ENCODE results near the gene PPP2R2D. TPM values are rescaled to one million over a fixed set of nuclear protein-coding genes. Genes with fewer than 3 reads are reported as not detected.

Gene PPP2R2D
- total RNA-seq, 6 experiments from 2014 or later = 10.9 to 16.6 (median 14.3) TPM

- H3K27ac ChIP-seq = no peak overlapping the region
- WGBS (ENCODE audit: insufficient coverage, low coverage, low lambda C conversion rate, missing lambda C conversion rate) = 100% methylated on average over 4 of the region's 20 CpGs
- no peaks in the 10 kb centered on the region for H3K9me3 ChIP-seq
- H3K4me1 ChIP-seq = no peaks in the 10 kb centered on the region
- no peak overlapping the region for H3K4me3 ChIP-seq
- no peaks in the 10 kb centered on the region for H3K27me3 ChIP-seq
- TF ChIP-seq POLR2A (IDR thresholded peaks at IDR 0.05) = no peak
- TF ChIP-seq, protein P1, sequence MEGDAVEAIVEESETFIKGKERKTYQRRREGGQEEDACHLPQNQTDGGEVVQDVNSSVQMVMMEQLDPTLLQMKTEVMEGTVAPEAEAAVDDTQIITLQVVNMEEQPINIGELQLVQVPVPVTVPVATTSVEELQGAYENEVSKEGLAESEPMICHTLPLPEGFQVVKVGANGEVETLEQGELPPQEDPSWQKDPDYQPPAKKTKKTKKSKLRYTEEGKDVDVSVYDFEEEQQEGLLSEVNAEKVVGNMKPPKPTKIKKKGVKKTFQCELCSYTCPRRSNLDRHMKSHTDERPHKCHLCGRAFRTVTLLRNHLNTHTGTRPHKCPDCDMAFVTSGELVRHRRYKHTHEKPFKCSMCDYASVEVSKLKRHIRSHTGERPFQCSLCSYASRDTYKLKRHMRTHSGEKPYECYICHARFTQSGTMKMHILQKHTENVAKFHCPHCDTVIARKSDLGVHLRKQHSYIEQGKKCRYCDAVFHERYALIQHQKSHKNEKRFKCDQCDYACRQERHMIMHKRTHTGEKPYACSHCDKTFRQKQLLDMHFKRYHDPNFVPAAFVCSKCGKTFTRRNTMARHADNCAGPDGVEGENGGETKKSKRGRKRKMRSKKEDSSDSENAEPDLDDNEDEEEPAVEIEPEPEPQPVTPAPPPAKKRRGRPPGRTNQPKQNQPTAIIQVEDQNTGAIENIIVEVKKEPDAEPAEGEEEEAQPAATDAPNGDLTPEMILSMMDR (IDR thresholded peaks at IDR 0.05) = no peak
- H3K36me3 ChIP-seq = peaks cover 0 to 15% (median 7%) of the 10 kb centered on the region in 4 donors
- ATAC-seq = no peak
- intact Hi-C loops (cut with DNase I) = no loop called here
- no peak for DNase-seq
Measured at GRCh38 chr10:131963350-131963749, 62.5 kb downstream of the PPP2R2D start.

- no peak overlapping the region for H3K27ac ChIP-seq
- H3K27me3 ChIP-seq = no peaks in the 10 kb centered on the region
- H3K9me3 ChIP-seq = no peaks in the 10 kb centered on the region
- TF ChIP-seq, protein P1 (IDR thresholded peaks at IDR 0.05) = no peak
- no peak for TF ChIP-seq POLR2A (IDR thresholded peaks at IDR 0.05)
- H3K4me1 ChIP-seq = no peaks in the 10 kb centered on the region
- DNase-seq (no peak), ATAC-seq (no peak)
- H3K4me3 ChIP-seq = no peak overlapping the region
- 71% methylated on average over 8 of the region's 9 CpGs for WGBS (ENCODE audit: insufficient coverage, low coverage, low lambda C conversion rate, missing lambda C conversion rate)
- intact Hi-C loops (cut with DNase I) = no loop called here
- peaks cover 0 to 20% (median 9%) of the 10 kb centered on the region in 4 donors for H3K36me3 ChIP-seq
Measured at GRCh38 chr10:131963811-131964210, 63.0 kb downstream of the PPP2R2D start.

DNA sequence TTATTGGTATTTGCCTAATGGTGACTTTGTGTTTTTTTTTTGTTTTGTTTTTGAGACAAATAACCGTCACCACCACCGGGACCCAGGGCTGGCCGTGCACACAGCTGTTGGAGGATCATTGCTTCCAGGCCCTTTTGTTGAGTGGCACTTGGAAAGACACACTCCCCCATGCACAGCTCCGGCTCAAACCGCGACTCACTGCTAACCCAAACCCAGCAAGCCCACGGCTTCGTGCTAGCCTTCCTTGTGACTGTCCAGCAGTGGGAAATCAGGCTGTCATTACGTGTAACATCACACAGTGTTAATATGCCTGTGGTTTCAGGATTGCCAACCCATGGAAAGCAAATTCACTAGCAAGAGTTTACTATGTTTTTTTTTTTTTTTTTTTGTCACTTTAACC lies 63.5 kb downstream of the PPP2R2D start:
- intact Hi-C loops (cut with DNase I) = no loop called here
- Histone ChIP-seq H3K9me3 (no peaks in the 10 kb centered on the region), H3K4me1 (no peaks in the 10 kb centered on the region), H3K27ac (no peak overlapping the region), H3K27me3 (no peaks in the 10 kb centered on the region), H3K4me3 (no peak overlapping the region), H3K36me3 (peaks cover 0 to 25% (median 10%) of the 10 kb centered on the region in 4 donors)
- WGBS (ENCODE audit: insufficient coverage, low coverage, low lambda C conversion rate, missing lambda C conversion rate) = 92% methylated on average over 8 of the region's 9 CpGs
- TF ChIP-seq, protein P1 (IDR thresholded peaks at IDR 0.05) = no peak
- no peak for TF ChIP-seq POLR2A (IDR thresholded peaks at IDR 0.05)
- ATAC-seq (no peak), DNase-seq (no peak)

DNA sequence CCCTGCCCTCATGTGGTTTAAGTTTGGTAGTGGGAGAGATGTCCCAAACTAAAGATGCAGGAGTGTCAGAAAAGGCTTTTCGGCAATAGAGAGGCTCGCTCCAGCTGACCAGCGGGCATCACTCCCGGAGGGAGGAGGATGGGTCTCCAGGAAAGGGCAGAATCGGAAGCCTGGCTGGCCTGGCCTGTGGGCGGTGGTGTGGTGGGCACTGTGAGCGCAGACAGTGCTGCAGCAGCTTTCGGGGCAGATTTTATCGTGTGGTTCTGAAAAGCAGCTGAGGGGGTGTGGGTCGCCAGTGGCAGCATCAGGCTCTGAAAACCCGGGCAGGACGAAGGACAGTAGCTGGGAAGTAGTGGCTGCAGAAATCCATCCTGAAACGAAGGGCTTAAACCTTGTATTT lies 68.1 kb downstream of the PPP2R2D start:
- Histone ChIP-seq H3K9me3 (no peaks in the 10 kb centered on the region), H3K4me1 (no peaks in the 10 kb centered on the region), H3K4me3 (no peak overlapping the region), H3K27me3 (no peaks in the 10 kb centered on the region), H3K36me3 (peaks cover 0 to 68% (median 16%) of the 10 kb centered on the region in 4 donors), H3K27ac (no peak overlapping the region)
- DNase-seq (no peak), ATAC-seq (no peak)
- TF ChIP-seq, protein P1 (IDR thresholded peaks at IDR 0.05) = no peak
- TF ChIP-seq POLR2A (IDR thresholded peaks at IDR 0.05) = no peak
- intact Hi-C loops (cut with DNase I) = no loop called here
- 90% methylated on average over 13 of the region's 13 CpGs for WGBS (ENCODE audit: insufficient coverage, low coverage, low lambda C conversion rate, missing lambda C conversion rate)

GRCh38 chr10:131970946-131971345 lies 70.1 kb downstream of the PPP2R2D start:
- intact Hi-C loops (cut with DNase I) = no loop called here
- no peak for DNase-seq
- H3K36me3 ChIP-seq = peaks cover 0 to 68% (median 16%) of the 10 kb centered on the region in 4 donors

More at GRCh38 chr10:131970946-131971345, 70.1 kb downstream of the PPP2R2D start:
- Histone ChIP-seq H3K4me3 (no peak overlapping the region), H3K9me3 (no peaks in the 10 kb centered on the region), H3K27ac (no peak overlapping the region), H3K4me1 (no peaks in the 10 kb centered on the region), H3K27me3 (no peaks in the 10 kb centered on the region)
- no peak for TF ChIP-seq POLR2A (IDR thresholded peaks at IDR 0.05)
- TF ChIP-seq, protein P1 (IDR thresholded peaks at IDR 0.05) = no peak
- 89% methylated on average over 11 of the region's 18 CpGs for WGBS (ENCODE audit: insufficient coverage, low coverage, low lambda C conversion rate, missing lambda C conversion rate)
- ATAC-seq = no peak

Measured in right lobe of liver (tissue), 6 donors.